HL-60/S4 (cell line): ENCODE data around the gene MCF2L.
"Not testable (repeated sequence)": the region's sequence is repeated elsewhere in the genome, so short reads cannot be mapped to it uniquely, and the experiment has no call there.

ENCODE experiments used
- in situ Hi-C: fragments of 300-500 bp; cut with MboI; formaldehyde crosslinking; loops from 2 replicates; pipeline ENCODE4 v1.14.3; 2022; ENCODE audit warnings: low sequenced_read_pairs

The MCF2L gene

DNA sequence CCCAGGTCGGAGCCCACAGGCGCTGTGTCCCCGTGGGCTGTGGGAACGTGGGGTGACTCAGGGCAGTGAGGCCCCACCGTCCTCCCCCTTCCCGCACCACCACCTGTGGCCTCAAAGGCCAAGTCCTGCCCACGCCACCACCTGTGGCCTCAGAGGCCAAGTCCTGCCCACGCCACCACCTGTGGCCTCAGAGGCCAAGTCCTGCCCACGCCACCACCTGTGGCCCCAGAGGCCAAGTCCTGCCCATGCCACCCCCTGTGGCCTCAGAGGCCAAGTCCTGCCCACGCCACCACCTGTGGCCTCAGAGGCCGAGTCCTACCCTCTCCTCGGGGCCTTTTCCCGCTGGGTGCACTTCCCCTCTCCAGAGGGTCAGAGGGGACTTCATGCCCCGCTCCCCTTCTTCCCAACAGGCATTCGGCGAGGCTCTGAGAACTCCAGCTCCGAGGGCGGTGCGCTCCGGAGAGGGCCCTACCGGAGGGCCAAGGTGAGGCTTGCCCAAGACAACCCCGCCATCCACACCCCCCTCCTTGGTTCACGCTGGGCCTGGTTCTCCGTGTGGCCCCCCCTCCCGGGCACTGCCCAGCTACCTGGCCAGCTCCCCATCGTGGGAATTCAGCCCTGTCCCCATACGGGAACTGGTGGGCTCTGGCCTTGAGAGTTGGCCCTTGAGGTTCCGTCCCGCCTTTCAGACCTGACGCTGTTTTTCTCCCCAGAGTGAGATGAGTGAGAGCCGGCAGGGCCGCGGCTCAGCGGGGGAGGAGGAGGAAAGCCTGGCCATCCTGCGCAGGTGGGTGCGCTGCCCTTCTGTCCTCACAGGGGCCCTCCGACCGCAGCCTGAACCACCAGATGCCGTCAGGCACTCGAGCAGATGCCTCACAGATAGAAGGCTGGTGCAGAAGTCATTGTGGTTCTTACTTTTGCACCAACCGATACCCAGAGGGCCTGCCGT lies 109.2 kb downstream of the MCF2L start:
- in situ Hi-C loops = no loop called here

DNA sequence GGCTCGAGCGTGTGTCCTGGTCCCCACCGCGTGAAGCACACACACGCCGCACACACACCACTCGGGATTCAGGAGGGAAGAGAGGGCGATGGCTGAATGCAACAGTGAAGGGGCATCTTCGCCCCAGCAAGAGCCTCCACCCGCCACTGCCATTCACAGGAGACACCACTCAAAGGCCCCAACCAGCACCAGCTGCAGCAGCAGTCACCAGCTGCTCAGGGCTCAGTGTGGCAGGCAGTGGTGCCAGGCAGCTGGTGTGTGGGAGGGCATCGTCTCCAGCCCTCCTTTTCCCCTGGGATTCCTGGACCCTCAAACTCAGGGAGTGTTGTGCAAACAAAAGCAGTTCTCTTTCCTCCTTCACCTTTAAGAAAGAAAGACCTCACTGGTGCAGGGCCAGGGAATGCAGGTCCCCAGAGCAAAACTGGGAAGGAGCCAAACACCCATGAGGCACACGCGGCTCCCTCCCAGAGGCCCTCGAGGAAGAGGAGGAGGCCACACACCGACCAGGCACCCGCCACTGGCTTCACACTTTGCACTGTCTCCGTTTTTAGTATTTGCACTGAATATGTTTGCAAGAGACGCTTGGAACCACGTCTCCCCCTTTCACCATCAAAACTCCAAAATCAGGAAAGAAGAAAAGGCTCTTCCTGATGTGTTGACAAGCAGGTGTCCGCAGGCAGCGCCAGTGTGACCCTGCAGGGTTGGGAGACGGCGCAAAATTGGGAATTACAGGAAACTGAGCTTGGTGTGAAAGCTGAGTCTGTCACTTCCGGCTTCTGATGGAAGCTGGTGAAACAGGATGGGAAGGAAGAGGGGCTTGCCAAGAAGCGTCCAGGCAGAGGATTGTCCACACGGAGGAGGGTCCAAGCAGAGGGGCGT lies 110.1 kb downstream of the MCF2L start:
- in situ Hi-C loops = no loop called here

DNA sequence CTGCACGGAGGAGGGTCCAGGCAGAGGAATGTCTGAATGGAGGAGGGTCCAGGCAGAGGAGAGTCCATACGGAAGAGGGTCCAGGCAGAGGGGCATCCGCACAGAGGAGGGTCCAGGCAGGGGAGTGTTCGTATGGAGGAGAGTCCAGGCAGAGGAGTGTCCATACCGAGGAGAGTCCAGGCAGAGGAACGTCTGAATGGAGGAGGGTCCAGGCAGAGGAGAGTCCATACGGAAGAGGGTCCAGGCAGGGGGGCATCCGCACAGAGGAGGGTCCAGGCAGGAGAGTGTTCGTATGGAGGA lies 110.7 kb downstream of the MCF2L start:
- in situ Hi-C loops = not testable (repeated sequence)

DNA sequence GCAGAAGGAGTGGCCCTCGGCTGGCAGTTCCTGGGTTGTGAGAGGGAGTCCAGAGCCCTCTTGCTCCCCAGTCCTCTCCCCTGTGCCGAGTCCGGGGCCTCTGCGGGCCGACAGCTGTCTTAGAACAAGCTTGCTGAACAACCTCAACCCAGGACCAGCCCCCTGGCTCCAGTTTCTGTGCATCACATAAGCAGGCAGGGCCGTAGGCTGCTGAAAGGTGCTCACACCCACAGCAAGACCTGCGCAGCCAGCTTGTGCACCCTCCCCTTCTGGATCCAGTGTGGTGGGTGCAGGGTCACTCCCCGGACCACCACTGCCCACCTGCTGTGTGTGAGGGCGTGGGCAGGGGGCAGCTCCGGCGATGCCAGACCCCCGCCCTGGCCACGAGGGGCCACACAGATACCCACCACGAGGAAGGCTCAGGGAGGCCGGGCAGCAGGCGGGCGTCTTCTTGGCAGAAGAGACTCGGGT lies 111.4 kb downstream of the MCF2L start:
- in situ Hi-C loops = no loop called here

DNA sequence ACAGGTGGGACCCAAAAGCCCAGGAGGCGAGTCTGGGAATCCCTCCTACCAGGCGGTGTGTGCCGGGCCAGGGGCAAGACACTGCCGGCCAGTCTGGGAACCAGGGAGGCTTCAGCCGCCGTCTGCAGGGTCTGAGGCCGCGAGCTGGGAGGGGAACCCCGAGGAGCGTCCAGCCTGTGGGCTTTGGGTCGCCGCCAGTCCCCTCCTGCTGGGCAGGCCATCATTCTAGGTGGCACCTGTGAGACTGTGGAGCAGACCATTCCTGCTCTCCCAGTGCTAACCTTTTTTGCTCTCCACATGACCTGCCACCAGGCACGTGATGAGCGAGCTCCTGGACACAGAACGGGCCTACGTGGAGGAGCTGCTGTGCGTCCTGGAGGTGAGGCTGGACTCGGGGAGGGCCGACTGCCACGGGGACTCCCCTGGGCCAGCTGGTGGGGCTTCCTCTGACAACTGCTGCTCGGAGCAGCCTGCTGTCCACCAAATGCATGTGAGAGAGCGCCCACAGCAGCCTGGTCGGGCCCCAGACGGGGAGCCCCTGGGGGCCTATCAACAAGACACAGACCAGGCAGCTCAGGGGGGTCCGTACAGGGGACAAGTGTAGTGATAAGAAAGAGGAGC lies 112.0 kb downstream of the MCF2L start:
- in situ Hi-C loops = no loop called here

DNA sequence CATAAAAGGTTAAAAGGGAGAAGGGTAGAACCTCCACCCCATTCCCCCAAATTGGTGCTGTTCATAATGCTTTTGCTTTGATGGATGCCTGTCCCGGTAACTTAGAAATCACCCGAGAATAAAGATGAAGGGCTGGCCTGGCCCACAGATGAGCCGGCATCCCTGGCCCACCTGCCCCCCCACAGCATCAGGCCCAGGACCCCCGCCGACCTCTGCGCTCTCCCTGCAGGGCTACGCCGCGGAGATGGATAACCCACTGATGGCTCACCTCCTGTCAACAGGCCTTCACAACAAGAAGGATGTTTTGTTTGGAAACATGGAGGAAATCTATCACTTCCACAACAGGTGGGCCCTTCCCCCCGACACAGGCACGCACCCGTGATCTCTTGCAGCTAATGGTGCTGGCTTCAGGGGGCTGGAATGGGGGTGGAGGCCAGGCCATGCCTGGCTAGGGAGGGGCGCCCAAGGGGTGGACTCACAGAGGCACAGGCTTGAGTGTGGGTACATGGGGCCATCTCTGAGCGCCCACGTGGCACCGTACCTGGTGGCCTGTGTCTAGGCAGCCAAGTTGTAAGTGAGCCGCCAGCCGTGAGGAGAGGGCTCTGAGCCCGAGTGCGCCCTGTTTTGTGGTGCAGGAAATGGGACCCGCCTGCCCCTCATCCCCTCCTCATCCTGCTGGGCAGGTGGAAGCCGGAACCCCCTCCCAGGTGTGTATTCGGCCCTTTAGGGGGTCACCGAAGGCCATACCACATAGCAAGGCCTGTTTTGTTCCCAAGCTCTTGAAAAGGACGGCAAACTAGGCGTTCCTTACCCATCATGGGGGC lies 113.4 kb downstream of the MCF2L start:
- in situ Hi-C loops = no loop called here

DNA sequence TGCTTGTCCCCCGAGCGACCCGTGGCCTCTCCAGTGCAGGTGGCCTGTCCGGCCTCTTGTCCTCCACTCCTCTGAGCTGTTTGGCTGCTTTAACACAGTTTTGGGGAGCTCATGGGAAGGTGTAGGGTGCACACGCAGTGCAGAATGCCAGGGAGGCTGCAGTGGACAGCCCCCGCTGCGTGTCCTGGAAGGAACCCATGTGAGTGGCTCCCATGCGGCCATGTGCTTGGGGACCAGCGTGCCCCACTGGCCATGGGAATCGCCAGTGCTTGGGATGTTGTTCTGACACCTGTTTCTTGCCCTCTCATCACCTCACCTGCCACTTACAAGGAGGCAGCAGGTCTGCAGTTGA lies 114.0 kb downstream of the MCF2L start:
- in situ Hi-C loops = no loop called here

DNA sequence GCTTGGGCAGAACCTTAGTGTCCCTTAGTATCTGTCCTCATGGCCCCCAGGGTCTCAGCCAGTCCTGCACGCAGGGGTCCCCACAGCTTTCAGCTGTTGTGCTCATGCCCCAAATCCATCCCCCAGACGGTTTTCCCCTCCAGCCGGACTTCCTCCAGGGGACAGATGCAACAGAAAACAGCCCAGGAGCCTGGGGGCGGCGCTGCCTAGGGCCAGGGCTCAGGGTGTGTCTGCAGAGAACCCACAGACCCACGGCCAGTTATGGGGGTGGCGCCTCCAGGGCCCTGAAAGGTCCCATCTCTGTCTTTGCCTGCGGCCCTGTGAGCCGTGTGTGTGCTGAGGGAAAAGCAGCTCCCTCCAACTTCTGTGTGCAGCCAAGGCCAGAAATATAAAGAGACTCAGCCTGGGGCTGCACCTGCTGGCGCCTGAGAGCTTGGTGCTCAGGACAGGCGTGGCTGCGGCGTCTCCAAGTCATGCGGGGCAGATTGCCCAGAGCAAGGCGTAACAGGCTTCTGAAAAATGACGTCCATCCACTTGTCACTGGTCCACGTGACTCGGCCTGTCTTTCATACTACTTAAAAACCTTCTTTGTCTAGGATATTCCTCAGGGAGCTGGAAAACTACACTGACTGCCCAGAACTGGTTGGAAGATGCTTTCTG lies 114.5 kb downstream of the MCF2L start:
- in situ Hi-C loops = no loop called here

DNA sequence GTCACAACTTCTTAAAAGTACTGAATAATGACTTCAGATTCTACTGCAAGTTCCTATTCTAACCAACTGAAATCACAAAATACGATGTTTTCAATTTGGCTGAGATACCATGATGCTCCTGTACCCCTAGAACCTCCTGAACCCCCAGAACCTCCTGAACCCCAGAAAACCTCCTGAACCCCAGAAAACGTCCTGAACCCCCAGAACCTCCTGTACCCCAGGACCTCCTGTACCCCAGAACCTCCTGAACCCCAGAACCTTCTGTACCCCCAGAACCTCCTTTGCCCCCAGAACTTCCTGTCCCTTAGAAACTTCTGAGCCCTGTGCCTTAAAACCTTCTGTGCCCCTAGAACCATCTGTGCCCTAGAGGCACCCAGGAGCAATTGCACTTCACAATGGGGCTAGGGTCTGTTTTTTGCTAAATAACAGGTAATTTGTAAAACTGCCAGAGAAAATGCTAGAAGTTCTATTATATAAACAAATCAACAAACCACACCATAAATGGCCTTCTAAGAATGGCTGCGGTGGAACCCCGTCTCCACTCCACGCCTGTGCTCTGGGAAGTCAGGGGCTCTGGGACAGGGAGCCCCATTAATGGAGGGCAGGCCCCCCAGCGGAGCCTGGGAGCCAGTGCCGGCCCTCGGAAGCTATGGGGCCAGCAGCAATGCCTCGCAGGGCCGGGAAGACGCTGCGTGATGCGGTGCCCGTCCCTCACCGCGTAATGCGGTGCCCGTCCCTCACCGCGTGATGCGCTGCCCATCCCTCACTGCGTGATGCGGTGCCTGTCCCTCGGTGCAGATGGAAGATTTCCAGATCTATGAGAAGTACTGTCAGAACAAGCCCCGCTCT lies 115.3 kb downstream of the MCF2L start:
- in situ Hi-C loops = no loop called here

DNA sequence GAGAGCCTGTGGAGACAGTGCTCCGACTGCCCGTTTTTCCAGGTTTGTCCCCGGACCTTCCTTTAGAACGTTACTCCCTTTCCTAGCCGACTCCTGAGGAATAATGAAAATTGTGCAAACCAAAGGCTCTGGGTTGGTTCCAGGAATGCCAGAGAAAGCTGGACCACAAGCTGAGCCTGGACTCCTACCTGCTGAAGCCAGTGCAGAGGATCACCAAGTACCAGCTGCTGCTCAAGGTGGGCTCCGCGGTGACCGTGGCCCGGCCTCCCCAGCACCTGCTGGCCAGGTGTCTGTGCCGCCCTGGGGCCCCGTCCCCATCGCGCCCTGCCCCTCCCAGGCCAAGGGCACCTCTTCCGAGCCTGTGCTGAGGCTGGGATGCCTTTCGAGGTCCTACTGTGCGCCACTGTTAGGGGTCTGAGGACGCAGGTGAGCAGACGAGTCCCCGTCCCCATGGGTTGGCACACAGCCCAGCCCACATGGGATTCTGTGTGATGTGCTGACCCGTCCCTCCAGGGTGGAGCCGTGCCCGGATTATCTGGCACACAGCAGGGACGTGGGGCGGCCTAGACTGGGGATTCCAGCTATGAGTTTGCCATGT lies 116.0 kb downstream of the MCF2L start:
- in situ Hi-C loops = no loop called here

DNA sequence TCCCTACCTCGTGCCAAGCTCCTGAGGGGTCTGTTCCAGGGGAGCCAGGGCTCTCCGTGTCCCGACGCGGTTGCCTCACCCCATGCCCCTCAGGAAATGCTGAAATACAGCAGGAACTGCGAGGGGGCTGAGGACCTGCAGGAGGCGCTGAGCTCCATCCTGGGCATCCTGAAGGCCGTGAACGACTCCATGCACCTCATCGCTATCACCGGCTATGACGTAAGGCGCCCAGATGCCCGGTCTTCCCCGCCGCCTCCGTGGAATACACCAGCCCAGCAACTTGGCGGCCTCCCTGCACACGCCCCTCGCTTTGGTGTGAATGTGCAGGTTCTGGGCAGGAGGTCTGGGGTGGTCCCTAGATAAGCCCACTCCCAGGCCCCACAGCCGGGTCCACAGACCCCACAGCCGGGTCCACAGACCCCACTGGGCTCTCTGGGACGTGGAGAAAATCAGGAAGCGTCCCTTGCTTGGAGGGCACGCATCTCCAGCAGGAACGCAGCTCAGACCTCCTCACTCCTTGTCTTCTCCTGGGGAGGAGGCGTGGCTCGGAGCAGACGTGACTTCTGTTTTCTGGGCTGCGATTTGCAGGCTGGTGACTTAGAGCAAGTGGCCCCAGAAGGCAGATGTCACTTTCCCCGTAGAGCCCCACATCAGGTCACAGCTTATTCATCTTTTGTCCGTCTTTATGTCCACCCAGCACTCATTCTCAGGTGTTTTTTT lies 117.2 kb downstream of the MCF2L start:
- in situ Hi-C loops = no loop called here

DNA sequence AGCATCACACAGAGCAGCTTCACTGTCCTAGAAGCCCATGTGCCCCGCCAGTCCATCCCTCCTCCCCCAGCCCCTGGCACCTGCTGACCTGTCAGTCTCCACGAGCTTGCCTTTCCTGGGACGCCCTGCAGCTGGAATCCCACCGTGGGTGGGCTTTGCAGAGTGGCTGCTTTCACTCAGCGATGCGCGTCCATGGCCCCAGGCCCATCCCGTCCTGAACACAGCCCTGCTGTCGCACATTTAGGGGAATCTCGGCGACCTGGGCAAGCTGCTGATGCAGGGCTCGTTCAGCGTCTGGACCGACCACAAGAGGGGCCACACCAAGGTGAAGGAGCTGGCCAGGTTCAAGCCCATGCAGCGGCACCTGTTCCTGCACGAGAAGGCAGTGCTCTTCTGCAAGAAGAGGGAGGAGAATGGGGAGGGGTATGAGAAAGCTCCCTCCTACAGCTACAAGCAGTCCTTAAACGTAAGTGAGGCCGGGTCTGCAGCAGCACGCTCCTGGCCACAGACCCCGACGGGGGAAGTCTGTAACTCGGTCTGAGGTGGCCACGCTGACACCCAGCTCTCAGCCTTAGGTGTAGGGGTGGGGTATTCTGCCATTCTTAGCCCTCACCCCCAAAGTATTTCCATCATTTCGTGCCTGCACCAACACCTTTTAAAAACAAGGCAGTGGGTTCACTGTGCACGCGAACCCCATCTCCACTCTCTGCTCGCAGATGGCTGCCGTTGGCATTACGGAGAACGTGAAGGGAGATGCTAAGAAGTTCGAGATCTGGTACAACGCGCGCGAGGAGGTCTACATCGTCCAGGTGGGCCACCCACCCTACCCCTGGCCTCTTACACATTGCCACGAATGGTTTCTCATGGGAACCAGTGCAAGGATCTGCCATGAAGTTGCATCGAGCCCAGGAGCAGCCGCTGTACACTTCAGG lies 118.2 kb downstream of the MCF2L start:
- in situ Hi-C loops = no loop called here

DNA sequence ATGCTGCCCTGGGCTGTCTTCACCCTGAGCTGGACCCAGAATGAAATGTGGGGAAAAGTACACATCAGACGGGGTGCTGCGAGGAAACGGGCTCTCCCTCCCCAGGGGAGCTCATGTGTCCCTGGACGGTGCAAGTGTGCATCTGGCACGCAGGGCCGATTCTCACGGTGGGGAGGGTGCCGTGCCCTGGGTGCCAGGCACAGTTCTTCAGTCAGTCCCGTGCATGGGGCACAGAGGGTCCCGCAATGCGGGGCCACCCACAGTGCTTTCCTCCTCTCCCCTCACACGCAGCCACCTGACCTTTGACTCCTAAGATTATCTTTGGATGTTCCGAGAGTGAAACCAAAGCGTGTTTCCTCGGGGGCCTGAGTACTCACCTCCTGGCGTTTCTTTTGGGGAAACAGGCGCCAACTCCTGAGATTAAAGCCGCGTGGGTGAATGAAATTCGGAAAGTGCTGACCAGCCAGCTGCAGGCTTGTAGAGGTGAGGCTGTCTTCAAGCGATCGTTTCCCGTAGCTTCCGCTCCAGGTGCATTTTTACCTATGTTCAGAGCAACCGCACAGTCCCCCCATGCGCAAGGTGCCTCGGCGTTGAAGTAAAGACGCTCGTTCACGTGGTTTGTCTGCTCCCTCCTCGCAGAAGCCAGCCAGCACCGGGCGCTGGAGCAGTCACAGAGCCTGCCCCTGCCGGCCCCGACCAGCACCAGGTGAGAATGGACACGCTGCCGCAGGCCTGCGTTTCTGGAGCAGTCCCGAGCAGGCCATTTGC lies 119.1 kb downstream of the MCF2L start:
- in situ Hi-C loops = no loop called here

DNA sequence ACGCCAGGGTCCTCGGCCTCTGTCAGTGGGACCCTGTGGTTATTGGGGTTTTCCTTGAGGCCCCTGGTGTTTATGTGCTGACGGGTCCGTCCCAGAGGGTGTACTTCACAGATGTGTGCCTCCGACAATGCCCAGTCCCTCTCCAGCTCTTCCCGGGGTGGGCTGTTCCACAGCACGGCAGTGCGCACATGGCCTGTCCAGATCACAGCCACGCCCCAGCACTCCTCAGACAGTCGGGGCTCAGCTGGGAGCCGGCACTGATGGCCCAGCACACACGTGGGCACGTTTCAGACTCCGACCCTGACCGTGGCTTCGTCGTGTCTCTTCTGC lies 119.6 kb downstream of the MCF2L start:
- in situ Hi-C loops = no loop called here

DNA sequence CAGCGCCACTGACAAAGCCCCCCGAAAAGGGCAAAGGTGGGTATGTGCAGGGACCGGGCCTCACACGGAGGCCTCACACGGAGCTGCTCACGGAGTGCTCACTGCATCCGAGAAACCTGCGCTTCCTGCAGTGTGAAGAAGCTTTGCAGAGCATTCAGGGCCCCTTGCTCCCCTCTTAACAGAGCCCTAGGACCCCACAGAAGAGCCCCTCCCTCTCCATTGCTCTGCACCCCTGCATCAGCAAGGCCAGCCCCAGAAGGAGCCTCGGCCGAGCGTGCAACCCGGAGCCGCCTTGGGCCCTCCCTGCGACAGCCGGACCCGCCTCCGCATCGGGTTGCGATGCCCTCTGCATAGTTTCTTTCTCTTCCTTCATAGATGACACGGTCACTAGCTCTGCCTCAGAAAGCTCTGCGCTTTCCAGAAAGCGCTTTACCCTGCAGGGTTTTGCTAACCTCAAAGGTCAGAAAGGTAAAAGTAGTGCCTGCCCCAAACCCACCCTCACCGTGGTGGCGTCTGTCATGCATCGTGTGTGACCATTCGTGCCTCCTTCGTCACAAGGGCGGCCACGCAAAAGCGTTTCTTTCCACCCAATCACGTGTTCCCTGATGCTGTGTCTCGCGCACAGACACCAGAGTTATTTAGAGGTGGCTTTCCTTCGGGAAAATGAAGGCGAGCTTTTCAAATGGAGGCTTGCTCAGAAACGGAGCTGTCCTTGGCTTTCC lies 120.8 kb downstream of the MCF2L start:
- in situ Hi-C loops = no loop called here

DNA sequence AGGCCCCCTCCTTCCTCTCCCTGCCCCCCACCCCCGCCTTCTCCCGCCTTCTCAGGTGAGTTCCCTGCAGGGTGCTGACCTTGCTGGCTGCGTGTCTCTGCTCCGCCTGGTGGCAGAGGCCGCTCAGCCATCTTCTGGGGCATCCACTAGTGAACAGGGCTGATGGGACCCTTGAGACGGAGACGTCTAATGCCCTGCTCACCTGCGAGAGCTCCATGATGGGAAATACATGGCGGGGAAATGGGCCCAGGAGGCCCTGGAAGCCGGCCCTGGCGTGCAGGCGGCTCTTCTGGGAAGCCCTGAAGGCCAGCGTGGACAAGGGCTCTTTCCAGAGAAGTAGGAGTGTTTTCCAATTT lies 121.4 kb downstream of the MCF2L start:
- in situ Hi-C loops = no loop called here
